Neuron (in vitro differentiated cells): ENCODE data around the gene ZFYVE26.

Experiments
- H2AFZ ChIP-seq: one replicate; pipeline ENCODE4 v1.6.1; 2013; ENCODE audit warnings: low read depth, mild to moderate bottlenecking, inconsistent platforms, low read length, moderate library complexity
- H3K27me3 ChIP-seq: one replicate; pipeline ENCODE4 v1.6.1; 2013; ENCODE audit warnings: low read length; ENCODE audit not compliant: insufficient read depth
- H3K36me3 ChIP-seq: one replicate; pipeline ENCODE4 v1.6.1; 2013; ENCODE audit warnings: low read length; ENCODE audit not compliant: insufficient read depth
- H3K4me1 ChIP-seq: one replicate; pipeline ENCODE4 v1.6.1; 2013; ENCODE audit warnings: low read length; ENCODE audit not compliant: insufficient read depth
- H3K4me3 ChIP-seq: 2 replicates; pipeline ENCODE4 v1.5.1; 2013; ENCODE audit warnings: mild to moderate bottlenecking, low read length, moderate library complexity
- H3K9me3 ChIP-seq: one replicate; pipeline ENCODE4 v1.6.1; 2013; ENCODE audit warnings: low read length

The ZFYVE26 gene

DNA sequence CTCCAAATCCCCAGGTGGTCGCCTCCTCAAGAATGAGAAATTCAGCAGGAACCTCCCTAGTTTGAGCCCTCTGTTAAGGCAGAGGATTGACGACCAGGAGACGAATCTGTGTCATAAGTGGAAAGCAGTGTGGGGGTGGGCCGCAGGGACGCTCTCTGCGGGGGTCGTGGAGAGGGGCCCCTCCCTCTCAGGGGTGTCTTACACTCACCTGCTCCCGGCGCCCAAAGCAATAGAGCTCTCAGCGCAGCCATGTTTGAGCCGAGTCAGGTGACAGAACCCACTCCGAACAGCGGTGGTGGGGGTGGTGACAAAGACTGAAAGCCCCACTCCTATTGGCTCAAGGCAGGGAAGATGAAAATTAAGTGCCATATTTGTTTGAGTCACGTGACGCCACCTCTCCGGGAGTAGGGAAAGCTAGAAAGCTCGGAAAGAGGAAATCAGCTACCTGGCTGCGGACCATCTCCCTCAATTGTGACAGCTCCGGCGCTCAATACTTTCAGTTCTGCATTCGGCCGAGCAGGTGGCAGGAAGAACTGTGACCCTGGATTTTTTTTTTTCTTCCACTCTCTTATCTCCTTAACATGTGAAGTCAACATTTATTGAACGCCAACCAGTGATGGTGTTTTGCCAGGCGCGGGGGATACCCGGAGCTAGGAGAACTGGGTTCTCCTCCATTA is at the start of gene ZFYVE26:
Gene ZFYVE26, minus strand, starts transcription at position 265 of the 677 bp plus-strand sequence. CDS start 627 bp downstream, outside the sequence.
- peak within 1 kb of the TSS; percentile 82 for H2AFZ ChIP-seq
- H3K27me3 ChIP-seq: no peaks in the 10 kb centered on the region
- peak within 1 kb of the TSS; percentile 95 for H3K4me3 ChIP-seq
- no peaks in the 10 kb centered on the region for H3K9me3 ChIP-seq
- peaks cover 29% of the 10 kb centered on the region for H3K4me1 ChIP-seq
- H3K36me3 ChIP-seq: peaks cover 14% of the 10 kb centered on the region

DNA sequence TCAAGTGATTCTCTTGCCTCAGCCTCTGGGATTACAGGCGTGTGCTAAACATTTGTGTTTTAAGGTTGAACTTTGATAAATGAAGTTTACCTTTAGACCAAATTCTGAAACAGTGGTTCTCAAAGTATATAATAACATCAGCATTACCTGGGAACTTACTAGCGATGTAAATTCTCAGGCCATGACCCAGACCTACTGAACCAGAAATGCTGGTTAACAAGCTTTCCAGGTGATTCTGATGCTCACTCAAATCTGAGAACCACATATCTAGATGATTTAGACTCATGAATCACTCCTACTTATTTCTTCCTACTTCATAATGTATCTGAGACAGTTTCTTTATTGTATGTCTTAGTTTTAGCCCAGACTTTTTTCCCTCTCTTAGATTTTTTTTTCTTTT is 46.8 kb upstream of the ZFYVE26 start:
- Histone ChIP-seq H3K4me3 (no peak overlapping the region), H3K27me3 (no peaks in the 10 kb centered on the region), H3K9me3 (no peaks in the 10 kb centered on the region), H3K36me3 (no peaks in the 10 kb centered on the region), H3K4me1 (no peaks in the 10 kb centered on the region), H2AFZ (no peak overlapping the region)

DNA sequence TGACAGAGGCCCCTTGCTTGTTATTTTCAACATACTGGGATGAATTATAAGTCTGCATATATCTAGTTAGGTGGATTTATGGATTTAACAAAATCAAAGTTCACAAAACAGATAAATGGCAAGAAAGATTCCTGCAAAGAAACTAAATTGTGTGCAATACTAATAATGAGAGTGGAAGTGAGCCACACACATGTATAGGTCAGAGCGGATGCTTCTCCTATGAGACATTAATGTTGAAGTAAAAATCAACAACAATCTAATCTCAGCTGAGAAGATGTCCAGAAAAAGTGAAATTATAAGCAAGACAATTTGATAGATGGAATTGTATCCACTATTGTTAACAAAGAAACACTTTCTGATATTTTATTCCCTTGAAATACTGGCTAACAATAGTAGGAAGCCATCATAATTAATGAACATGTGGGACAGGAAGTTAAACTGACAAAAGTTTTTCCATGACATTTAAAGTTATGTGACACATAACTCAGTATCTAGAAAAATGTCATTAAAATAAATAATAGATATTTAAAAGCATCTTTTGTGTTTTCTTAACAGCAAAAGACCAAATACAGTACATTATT is 42.9 kb upstream of the ZFYVE26 start:
- Histone ChIP-seq H3K36me3 (no peaks in the 10 kb centered on the region), H3K9me3 (no peaks in the 10 kb centered on the region), H3K4me3 (no peak overlapping the region), H3K27me3 (no peaks in the 10 kb centered on the region), H2AFZ (no peak overlapping the region), H3K4me1 (no peaks in the 10 kb centered on the region)

DNA sequence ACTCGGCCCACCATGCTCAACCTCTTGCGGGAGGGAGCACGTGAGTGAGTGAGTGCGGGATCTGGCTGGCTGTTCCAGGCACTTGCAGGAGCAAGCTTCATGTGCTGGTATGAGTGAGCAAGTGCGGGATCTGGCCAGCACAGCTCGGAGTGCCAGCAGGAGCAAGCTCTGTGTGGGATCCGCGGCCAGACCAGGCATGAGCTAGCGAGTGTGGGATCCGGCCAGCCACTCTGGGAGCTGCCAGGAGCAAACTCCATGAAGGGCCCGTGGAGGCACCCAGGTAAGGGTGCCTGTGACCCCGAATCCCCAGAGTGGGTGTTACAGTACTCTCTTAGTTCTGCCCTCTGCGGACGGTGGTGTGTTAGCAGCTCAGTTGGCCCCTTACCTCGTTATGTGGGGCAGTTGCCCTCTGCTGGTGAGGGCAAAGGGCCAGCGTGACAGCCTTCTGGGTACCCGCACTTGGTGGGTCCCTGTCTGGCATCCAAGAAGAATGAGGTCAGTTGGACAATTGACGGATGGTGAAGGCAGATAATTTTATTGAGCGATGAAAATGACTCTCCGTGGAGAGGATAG is 41.5 kb upstream of the ZFYVE26 start:
- Histone ChIP-seq H3K4me1 (no peaks in the 10 kb centered on the region), H3K27me3 (no peaks in the 10 kb centered on the region), H3K9me3 (no peaks in the 10 kb centered on the region), H3K4me3 (no peak overlapping the region), H3K36me3 (no peaks in the 10 kb centered on the region), H2AFZ (no peak overlapping the region)

DNA sequence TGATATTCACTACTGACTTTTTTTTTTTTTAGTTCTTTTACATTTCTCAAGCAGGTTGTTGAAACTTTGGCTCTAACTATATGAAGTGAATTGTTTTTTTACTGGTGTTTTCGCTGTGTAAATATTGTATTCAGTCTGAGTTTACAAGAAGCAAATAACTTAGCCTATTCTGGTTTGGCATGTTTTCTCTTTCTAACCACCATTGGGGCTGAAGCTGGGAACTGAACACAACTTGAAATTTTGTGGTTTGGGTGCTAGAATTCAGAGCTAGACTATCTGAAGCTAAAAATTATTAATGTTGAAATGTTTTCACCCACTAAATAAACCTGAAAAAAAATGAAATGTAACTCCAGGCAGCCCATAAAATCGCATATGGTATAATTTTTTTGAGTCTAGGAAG is 40.4 kb upstream of the ZFYVE26 start:
- Histone ChIP-seq H3K36me3 (no peaks in the 10 kb centered on the region), H3K9me3 (no peaks in the 10 kb centered on the region), H3K27me3 (no peaks in the 10 kb centered on the region)

DNA sequence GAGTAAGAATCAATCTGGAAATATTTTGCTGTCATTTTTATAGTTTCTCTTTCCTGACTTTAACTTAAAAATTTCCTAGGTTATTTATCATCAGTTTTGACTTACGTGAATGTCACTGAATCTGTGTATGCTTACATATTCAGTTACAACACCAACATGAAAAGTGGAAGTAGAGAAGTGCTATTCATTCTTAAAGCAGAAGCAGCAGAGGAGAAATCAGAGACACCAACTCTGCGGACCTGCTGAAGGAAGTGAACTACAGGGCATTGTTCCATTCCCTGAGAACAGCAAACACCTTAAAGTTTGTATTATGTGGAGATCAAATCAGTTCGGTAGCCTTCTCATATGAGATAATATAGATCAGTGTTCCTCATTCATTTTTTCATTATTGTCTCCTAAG is 37.3 kb upstream of the ZFYVE26 start:
- Histone ChIP-seq H3K27me3 (no peaks in the 10 kb centered on the region), H3K36me3 (no peaks in the 10 kb centered on the region), H2AFZ (no peak overlapping the region), H3K9me3 (no peaks in the 10 kb centered on the region), H3K4me1 (no peaks in the 10 kb centered on the region), H3K4me3 (no peak overlapping the region)

More for the DNA sequence above, 40.4 kb upstream of the ZFYVE26 start:
- no peak overlapping the region for H2AFZ ChIP-seq
- H3K4me1 ChIP-seq: no peaks in the 10 kb centered on the region
- no peak overlapping the region for H3K4me3 ChIP-seq

DNA sequence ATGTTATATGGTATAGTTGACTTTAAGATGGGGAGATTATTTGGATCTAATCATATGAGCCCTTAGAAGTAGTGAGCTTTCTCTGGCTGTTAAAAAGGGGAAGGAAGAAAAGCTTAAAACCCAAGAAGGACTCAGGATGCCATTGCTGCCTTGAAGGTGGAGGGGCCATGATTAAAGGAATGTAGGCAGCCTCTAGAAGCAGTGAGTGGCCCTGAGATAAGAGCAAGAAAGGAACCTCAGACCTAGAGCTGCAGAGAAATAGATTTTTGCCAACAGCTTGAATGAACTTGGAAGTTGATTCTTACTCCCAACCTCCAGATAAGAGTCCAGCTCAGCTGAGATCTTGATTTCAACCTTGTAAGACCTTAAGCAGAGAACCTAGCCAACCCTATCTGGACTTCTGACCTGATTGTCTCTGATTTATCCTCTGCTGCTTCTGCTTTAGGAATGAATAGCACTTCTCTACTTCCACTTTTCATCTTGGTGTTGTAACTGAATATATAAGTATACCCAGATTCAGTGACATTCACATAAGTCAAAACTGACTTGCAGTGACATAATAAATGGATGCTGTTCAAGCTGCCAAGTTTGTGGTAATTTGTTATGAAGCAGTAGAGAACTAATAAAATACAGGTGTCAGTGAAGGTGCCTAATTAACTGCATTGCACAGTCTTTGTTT is 36.7 kb upstream of the ZFYVE26 start:
- no peak overlapping the region for H3K4me3 ChIP-seq
- H3K4me1 ChIP-seq: no peaks in the 10 kb centered on the region
- H3K36me3 ChIP-seq: no peaks in the 10 kb centered on the region
- no peaks in the 10 kb centered on the region for H3K9me3 ChIP-seq
- no peak overlapping the region for H2AFZ ChIP-seq
- no peaks in the 10 kb centered on the region for H3K27me3 ChIP-seq

DNA sequence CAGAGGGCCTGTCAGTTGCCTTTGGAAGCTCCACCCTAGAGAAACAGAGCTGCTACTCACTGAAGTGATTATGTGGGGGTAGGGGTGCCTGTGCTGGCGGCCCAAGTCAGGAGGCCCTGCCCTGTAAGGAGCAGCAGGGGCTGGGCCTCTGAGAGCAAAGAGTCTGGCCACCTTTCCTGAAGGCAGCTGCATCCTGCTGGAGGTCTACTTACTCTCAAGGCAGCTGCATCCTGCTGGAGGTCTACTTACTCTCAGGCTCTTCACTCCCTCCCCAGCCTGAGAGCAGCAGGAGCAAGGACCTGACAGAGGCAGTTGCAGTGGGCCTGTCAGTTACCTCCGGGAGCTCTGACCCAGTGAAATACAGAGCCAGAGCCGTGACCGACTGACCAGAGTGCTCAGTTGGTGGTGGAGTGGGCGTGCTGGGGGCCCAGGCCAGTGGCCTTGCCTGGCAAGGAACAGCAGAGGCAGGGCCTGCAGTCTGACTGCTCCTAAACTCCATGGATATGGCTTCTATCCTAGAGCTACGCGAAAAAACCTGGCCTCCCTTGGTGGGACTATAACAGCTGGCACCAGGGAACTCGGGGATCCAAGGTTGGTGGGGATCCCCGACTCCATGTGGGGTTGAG is 35.5 kb upstream of the ZFYVE26 start:
- no peaks in the 10 kb centered on the region for H3K27me3 ChIP-seq
- H3K4me1 ChIP-seq: no peaks in the 10 kb centered on the region
- peaks cover 2% of the 10 kb centered on the region for H3K9me3 ChIP-seq
- H2AFZ ChIP-seq: no peak overlapping the region
- no peak overlapping the region for H3K4me3 ChIP-seq
- no peaks in the 10 kb centered on the region for H3K36me3 ChIP-seq

DNA sequence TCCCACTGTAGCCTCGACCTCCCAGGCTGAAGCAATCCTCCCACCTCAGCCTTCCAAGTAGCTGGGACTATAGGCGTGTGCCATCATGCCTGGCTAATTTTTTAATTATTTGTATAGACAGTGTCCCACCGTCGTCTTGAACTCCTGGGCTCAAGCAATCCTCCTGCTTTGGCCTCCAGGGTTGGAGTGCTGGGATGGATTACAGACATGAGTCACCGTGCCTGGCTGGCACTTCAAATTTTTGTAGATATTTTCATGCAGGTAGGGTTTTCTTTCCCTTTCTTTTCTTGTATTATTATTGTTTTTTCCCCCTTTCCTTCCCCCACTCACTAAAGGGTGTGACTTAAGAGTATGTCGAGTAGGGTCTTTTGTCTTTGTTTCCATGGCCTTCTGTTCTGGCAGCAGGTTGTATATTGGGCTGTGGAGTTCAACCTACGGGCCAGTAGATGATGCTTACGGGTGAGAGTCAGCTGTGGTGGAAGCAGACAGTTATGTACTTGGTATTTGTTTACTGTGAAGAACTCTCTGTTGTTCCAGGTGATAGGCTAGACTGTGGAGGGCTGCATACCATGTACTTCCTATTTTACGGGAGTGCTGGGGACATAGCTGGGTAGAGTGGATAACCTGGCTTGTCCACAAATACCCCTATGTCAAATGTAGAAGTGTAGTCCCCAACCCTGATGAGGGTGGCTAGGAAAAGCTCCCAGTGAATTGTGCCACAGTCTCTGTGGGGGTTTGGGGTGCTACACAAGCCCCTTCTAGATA is 33.9 kb upstream of the ZFYVE26 start:
- H3K36me3 ChIP-seq: no peaks in the 10 kb centered on the region
- peaks cover 14% of the 10 kb centered on the region for H3K9me3 ChIP-seq
- no peak overlapping the region for H3K4me3 ChIP-seq
- no peaks in the 10 kb centered on the region for H3K27me3 ChIP-seq
- no peaks in the 10 kb centered on the region for H3K4me1 ChIP-seq
- H2AFZ ChIP-seq: no peak overlapping the region

DNA sequence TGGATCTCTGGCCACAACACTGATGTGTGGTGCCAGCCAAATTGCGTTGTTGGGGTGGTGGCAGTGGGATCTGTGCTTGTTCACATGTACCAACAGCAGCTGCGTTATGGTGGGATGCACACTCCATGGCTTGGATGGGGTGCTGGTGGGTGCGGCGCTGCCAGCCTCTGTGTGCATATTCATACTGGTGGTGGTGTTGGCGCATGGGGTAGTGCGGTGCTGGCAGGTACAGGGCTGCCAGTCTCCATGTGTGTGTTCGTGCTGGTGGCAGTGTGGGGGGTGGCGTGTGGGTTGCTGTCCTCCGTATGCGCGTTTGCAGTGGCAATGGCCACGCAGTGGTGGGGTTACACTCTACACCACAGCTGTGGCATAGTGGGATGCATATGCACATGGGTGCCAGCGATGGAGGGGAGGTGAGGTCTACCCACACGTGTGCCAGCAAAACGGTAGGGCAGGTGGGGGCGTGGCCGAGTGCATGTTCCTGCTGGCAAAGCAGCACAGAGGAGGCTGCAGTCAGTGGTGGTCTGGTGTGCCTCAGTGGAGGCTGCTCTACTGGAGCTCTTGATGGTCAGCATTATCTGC is 29.7 kb upstream of the ZFYVE26 start:
- H2AFZ ChIP-seq: no peak overlapping the region
- H3K4me3 ChIP-seq: no peak overlapping the region
- H3K27me3 ChIP-seq: no peaks in the 10 kb centered on the region
- no peaks in the 10 kb centered on the region for H3K36me3 ChIP-seq
- H3K4me1 ChIP-seq: no peaks in the 10 kb centered on the region
- peaks cover 14% of the 10 kb centered on the region for H3K9me3 ChIP-seq

DNA sequence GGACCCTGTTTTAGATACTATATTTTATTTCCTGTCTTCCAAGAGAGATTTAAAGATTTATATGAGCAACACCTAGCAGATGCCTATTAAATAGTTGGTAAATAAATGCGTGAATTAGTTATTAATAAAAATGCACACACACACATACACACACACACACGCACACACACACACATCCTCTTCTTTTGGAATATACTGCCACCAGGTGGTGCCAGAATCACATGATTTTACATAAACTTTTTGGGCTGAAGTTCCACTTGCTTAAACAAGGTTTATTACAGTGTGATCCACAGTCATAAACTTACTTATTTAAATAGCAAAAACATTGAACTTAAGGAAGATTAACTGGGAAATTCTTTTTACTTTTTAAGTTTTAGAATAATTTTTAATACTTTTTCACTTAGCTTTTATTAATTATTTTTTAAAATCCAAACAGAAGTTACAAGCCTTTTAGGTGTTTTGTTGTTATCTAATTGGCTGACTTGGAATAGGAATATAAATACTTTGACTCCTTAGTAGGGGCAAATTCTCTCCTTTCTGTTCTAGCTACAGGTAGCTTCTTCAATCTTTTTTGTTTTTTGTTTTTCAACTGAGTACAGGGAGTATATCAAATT is 20.7 kb upstream of the ZFYVE26 start:
- H3K9me3 ChIP-seq: no peaks in the 10 kb centered on the region
- H3K4me1 ChIP-seq: no peaks in the 10 kb centered on the region
- H2AFZ ChIP-seq: no peak overlapping the region
- H3K27me3 ChIP-seq: no peaks in the 10 kb centered on the region
- H3K36me3 ChIP-seq: peaks cover 6% of the 10 kb centered on the region
- no peak overlapping the region for H3K4me3 ChIP-seq

DNA sequence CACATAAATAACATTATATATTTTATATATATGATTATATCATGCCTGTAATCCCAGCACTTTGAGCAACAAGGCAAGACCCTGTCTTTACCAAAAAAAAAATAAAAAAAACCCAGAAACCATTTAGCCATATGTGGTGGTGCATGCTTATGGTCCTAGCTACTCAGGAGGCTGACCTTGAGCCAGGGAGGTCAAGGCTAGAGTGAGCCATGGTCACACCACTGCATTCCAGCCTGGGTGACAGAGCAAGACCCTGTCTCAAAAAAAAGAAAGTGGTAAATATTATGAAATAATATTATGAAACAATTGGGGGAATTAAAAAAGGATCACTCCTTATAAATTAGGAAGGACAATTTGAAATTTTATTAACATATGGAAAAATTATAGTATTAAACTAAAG is 19.2 kb upstream of the ZFYVE26 start:
- no peak overlapping the region for H2AFZ ChIP-seq
- H3K4me3 ChIP-seq: no peak overlapping the region
- no peaks in the 10 kb centered on the region for H3K9me3 ChIP-seq
- H3K4me1 ChIP-seq: no peaks in the 10 kb centered on the region
- H3K27me3 ChIP-seq: no peaks in the 10 kb centered on the region
- peaks cover 6% of the 10 kb centered on the region for H3K36me3 ChIP-seq
